GM18526 (cell line): ENCODE results near the gene MDFI.

Experiments used
- POLR2A ChIP-seq: IDR thresholded peaks from 3 replicates; pipeline ENCODE4 v1.6.1; 2011; ENCODE audit not compliant: insufficient read length; ENCODE audit errors: extremely low read depth

MDFI gene

DNA sequence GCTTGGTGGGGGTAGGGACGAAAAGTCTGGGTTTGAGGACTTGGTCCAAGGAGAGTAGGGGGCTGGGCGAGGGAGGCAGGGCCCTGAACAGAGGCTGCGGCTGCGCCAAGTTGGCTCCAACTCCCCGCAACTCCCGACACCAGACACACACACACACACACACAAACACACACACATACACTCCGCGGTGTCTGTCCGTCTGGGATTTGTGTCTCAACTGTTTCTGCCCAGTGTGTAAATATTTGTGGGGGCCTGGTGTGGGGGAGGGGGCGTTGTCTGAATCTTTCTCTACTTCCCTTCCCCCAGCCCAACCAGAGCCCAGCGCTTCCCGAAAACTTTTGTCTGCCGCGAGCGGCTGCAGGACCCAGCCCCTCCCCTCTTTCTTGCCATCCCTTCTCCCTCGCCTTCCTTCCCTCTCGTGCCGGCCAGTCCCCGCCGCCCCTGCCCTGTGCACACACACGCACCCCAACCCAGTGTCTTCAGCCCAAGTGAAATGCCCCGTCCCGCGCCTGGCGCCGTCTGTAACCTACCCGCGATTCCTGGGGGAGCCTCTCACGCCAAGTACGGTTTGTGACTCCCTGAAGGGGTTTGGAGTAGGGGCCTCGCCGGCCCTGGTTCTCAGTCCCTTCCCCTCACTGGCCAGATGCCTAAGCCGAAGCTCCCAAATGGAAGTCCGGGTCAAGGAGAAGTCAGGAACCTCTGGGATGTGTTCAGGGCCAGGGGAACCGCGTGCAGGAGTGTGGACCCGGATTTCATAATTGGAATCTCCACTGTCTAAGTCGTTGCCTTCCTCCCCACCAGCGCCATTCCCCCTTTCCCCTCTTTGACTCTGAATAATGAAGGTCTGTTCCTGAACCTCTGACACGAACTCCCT is 904 bp downstream of the MDFI start:
- TF ChIP-seq POLR2A = no peak

- no peak for TF ChIP-seq POLR2A
These were observed 1.6 kb downstream of the MDFI start for GRCh38 chr6:41639809-41640371.

- no peak for TF ChIP-seq POLR2A
These were observed 2.2 kb downstream of the MDFI start for GRCh38 chr6:41640426-41640825.

DNA sequence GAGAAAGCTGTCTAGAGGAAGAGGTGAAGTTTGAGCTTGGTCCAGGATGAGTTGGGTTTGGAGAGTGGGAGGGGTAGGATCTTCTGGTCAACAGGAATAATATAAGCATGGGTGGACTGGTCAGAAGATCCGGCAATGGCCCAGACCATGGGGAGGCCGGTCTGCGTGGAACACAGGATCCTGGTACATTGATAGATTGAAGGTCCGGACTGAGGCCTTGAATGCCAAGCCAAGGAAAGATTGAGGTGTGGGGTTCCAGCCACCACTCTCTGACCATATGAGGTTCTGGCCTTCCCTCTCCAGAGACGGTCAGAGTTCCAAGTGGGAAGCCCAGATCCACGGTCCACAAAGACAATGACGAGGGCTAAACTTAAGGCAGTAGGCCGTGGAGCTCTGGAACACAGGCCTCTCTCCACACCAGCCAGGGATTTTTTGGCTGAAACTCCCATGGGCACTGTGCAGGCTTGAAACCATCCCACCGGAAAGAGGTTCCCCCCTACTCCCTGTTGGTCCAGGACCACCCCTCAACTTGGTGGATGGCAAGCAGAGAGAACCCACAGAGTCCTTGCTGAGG is 3.2 kb downstream of the MDFI start:
- TF ChIP-seq POLR2A = no peak

DNA sequence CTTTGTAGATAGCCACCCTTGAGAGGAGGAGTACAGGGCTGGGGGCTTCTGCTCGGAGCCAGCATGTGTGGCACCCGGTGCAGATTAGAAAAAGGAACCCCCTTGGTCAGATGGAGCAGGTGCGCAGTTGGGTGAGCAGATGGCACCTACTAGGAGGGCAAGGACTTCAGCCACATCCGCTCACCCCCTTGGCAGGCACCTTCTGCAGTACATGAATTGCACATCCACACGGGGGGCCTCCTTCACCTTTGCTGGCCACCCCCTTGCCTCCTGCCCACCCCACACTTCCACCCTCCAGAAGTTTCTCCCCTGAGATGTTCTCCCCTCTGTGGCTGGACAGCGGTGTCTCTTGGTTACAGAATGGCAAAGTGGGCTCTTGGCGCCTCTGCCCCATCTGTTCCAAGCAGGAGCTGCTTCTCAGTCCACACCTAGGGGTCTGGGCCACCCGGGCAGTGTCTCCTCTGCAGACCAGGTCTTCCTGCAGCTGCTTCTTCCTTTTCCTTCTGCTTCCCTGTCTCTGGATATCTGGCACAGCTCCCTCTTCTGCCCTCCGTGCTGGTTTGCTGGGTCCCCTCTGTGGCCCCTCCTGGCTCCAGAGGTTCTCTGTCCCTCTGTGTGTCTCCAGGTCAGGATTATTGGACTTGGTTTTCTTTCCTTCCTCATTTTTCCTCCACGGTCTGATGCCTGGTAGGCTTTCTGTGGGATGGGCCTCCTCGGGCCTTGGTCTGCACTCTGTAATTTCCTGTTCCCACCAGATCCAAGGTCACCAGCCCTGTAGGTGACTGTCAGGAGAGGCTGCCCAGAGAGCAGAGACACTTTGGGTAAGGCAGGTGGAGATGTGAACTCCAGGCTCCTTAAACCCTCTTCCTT is 4.1 kb downstream of the MDFI start:
- no peak for TF ChIP-seq POLR2A

DNA sequence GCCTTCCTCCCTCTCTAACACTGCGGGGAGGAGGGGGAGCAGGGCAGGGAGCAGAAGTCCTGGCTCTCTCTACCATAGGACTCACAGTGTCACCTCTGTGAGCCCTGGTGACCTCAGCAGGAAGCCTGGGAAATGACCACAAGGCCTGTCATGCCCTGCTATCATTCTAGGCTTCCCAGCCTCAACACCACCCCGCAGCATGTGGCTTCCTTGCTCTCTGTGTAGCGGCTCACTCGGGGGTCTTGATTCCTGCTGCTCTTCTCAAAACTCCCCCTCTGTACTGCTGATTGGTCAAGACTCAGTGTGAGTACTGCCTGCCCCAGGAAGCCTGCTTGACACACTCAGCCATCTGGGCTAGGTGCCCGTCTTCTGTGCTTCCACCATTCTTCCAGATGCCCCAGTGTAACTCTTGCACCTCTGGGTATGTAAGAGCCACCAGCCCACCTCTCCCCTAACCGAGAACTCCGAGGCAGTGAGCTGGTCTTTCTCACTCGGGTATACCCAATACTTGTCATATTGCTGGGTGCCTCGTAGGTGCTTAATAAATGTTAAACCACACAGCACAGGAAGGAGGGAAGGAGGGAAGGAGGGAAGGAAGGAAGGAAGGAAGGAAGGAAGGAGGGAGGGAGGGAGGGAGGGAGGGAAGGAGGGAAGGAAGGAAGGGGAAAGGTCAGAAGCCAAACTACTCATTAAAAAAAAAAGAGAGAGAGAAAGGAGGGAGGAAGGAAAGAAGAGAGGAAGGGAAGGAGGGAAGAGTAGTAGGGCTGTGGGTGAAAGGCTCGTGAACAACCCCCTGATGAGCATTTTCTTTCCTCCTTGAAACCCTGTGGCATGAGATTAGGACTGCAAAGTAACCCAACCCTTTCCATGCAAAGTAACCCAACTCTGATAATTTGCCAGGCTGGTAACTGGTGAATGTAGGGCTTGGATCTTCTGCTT is 5.0 kb downstream of the MDFI start:
- no peak for TF ChIP-seq POLR2A

- no peak for TF ChIP-seq POLR2A
These were observed 5.6 kb downstream of the MDFI start for GRCh38 chr6:41643899-41644269.

GRCh38 chr6:41644297-41644879 is 6.1 kb downstream of the MDFI start:
- no peak for TF ChIP-seq POLR2A

DNA sequence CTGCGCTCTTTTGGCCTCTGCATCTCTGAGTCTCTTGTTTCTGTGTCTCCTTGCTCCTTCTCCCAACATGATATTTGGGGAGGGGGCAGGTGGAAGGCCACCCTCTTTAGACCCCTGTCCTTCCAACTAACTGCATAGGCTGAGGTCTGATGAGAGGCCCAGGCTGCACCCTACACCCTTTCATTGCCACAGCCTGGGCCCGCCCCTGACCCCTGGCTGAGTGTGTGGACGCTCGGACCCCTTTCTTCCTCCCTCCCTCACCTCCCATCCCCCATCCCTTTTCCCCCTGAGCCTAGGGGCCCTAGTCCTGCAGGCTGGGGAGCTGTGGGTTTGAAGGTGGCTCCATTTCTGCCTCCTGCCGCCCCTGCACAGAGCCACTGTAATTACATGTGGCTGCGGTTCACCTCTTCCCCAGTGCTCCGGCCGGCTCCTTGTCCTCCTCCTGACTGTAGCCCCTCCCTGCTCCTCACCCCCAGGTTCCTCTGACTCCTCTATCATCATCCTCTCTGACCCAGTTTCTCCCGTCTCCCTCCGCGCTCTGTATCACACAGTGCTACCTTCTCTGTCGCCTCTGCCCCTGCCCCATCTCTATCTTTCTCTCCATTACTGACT is 6.8 kb downstream of the MDFI start:
- TF ChIP-seq POLR2A = no peak

- TF ChIP-seq POLR2A = no peak
These were observed 7.9 kb downstream of the MDFI start for GRCh38 chr6:41646026-41646795.

DNA sequence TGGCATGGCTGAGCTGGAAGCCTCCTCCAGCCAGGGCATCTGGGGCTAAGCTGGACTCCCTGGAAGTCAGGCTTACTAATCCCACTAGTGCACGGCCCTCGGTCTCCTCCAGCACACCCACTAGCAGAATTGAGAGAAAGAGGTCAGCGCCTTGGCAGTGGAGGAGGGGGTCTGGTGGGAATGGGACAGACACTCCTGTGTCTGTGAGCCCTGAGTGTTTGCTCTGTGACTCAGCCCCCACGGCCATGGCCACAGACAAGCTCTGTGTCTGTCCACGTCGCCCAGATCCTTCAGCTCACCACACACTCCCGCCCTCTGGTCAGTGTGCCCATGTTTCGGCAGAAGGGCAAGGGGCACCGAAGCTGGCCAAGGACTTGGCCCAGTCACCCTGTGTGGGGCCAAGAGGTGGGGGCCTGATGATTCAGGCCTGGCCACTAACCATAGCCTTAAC is 8.8 kb downstream of the MDFI start:
- no peak for TF ChIP-seq POLR2A

GRCh38 chr6:41648070-41648585 is 9.9 kb downstream of the MDFI start:
- no peak for TF ChIP-seq POLR2A

DNA sequence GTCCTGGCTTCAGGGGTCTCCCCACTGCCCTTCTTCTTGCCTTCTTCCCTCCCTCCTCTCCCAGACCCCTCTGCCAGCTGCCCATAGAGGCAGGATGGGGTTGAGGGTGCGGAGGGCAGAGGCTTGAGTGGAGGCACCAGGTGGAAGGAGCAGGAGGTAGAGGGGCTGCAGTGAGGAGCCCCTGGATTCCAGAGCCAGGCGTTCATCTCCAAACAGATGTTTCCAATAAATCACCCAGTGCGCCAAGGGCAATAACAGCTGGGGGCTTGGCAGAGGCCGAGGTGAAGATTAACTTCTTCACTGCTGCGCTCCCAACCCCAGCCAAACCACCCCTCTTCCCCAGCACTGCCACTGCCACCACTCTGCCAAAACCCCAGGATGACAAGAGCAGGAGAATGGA is 10.7 kb downstream of the MDFI start:
- TF ChIP-seq POLR2A = no peak

GRCh38 chr6:41649596-41649995 is 11.3 kb downstream of the MDFI start:
- TF ChIP-seq POLR2A = no peak
